Hepatic stellate cell (primary cell): ENCODE measurements around the gene CABP7.
"Not testable (repeated sequence)": the region's sequence is repeated elsewhere in the genome, so short reads cannot be mapped to it uniquely, and the experiment has no call there.

Experiments used
- DNase-seq: peaks from one replicate; pipeline ENCODE4 v3.0.0; 2011; ENCODE audit warnings: low spot score

Gene CABP7

GRCh38 chr22:29750029-29750428 is 30.2 kb downstream of the CABP7 start:
- DNase-seq, result no peak

- no peak for DNase-seq
Measured at GRCh38 chr22:29750559-29751538, 31.0 kb downstream of the CABP7 start.

- DNase-seq, result no peak
Measured at GRCh38 chr22:29751669-29752068, 31.9 kb downstream of the CABP7 start.

- no peak for DNase-seq
Measured at GRCh38 chr22:29753808-29754657, 34.2 kb downstream of the CABP7 start.

- not testable (repeated sequence) for DNase-seq
Measured at GRCh38 chr22:29754658-29755395, 35.0 kb downstream of the CABP7 start.

- DNase-seq, result no peak
Measured at GRCh38 chr22:29755889-29756288, 36.1 kb downstream of the CABP7 start.

GRCh38 chr22:29756341-29756740 is 36.5 kb downstream of the CABP7 start:
- DNase-seq, result no peak

GRCh38 chr22:29757096-29757495 is 37.3 kb downstream of the CABP7 start:
- DNase-seq, result no peak

- DNase-seq, result no peak
Measured at GRCh38 chr22:29758068-29758622, 38.3 kb downstream of the CABP7 start.

GRCh38 chr22:29758959-29759358 is 39.2 kb downstream of the CABP7 start:
- DNase-seq, result no peak

- no peak for DNase-seq
Measured at GRCh38 chr22:29762263-29762662, 42.5 kb downstream of the CABP7 start.

GRCh38 chr22:29765905-29766631 is 46.3 kb downstream of the CABP7 start:
- no peak for DNase-seq

- peak; percentile 99 for DNase-seq
Measured at GRCh38 chr22:29766632-29767170, 46.9 kb downstream of the CABP7 start, which contains the start of gene ZMAT5. Gene ZMAT5 (minus strand): TSS chr22:29767007. CDS start chr22:29748544, 18,463 bp downstream.

- peak; percentile 95 for DNase-seq
Measured at GRCh38 chr22:29767171-29768051, 47.6 kb downstream of the CABP7 start, which contains the start of gene UQCR10. Gene UQCR10 (plus strand): TSS chr22:29767369. CDS start chr22:29767399, 30 bp downstream.

- no peak for DNase-seq
Measured at GRCh38 chr22:29768052-29768693, 48.4 kb downstream of the CABP7 start.

- DNase-seq, result no peak
Measured at GRCh38 chr22:29769723-29770321, 50.0 kb downstream of the CABP7 start.

- peak; percentile 62 for DNase-seq
Measured at GRCh38 chr22:29772170-29772641, 52.4 kb downstream of the CABP7 start.

GRCh38 chr22:29773233-29773632 is 53.4 kb downstream of the CABP7 start:
- no peak for DNase-seq
